SK-MEL-5 (cell line): ENCODE data around the gene ERBB4. TPM values are rescaled to one million over a fixed set of nuclear protein-coding genes. Genes with fewer than 3 reads are reported as not detected.

Experiments
- DNase-seq: peaks from one replicate; pipeline ENCODE4 v3.0.0-alpha.2; 2016; ENCODE audit warnings: low read depth, low spot score
- in situ Hi-C: cut with HindIII; loops from 2 replicates; pipeline ENCODE4 v1.10.0; 2016; ENCODE audit warnings: low sequenced_read_pairs, high pct_unique_total_duplicates, low pct_unique_long_range_greater_than_20kb
- total RNA-seq: library from RNA; depleted of rRNA; stranded (reverse); fragments of >200 nt; shearing (Covaris generic); gene quantifications from 2 replicates; pipeline ENCODE4 v1.2.3, GENCODE V29; 2014

Gene ERBB4
- total RNA-seq, 1 experiment from 2014 or later, result 0.32 TPM

DNA sequence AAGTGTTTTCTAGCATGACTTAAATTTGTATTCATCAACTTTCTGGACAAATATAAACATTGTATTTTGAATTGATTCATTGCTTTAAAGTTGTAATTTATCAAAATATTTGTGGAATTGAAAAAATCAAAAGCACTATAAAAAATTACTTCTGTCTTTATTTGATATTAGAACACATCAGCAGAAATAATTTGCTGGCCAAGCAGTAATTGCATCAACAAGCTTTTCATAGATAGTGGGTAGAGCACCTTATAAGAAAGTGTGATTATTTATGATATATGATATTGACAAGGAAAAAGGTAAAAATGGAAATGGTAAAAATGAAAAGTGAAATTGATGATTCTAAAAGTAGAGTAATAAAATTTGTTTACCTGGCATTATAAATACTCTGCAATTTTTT lies 1121.1 kb downstream of the ERBB4 start:
- no peak for DNase-seq
- in situ Hi-C loops, result no loop called here

DNA sequence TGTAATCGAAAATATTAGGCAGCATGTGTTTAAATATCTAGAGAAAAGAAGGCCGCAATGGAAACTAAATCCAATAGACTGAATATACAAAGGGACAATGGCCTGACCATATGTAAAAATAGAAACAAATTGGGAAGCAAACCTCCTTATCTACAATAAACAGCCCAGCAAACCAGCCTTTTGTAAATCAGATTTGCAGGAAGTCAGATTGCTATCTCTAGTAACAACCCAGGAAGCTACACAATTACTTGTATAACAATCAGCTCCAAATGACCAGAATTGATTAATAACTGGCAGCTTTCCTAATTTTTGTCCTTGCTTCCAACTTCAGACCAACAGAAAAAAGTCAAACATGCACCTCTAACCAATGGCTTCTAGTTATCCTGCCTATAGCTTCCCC lies 1122.2 kb downstream of the ERBB4 start:
- in situ Hi-C loops, result no loop called here
- DNase-seq, result no peak

DNA sequence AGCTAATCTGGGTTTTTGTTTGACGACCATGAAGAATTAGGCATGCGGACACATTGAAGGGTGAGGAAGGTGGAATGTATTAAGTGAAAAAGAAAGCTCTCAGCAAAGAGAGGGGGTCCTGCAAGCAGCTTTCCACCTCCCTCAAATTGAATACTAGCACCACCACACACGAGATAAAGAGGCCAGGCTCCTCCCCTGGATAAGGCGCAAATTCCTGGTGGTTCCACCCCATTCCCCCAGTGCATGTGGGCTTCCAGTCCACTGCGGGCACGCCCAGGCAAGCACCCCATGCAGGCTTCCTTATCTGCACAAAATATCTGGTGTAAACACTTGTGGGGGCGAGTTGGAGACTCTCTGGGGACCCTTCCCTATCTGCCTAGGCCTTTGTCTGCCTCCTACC lies 1124.9 kb downstream of the ERBB4 start:
- DNase-seq, result no peak
- in situ Hi-C loops, result no loop called here

DNA sequence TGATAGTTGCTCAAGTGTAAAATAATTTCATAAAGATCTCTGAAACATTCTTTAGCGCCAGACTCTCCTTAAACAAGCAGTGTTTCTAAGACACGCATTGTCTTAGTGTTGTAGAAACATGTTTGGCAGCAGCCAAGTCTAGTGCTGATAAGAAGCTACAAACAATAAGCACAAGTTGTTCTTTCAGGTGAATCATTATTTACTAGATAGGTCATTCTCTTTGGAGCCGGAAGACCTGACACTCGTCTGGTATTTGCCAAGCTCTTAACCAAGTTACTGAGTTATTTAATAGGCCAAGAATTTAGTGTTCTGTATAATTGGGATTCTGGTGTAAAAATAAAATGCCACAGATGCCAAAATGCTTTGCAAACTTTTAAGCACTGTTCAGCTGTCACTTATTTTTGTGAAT lies 1130.1 kb downstream of the ERBB4 start:
- DNase-seq, result no peak
- in situ Hi-C loops, result no loop called here

DNA sequence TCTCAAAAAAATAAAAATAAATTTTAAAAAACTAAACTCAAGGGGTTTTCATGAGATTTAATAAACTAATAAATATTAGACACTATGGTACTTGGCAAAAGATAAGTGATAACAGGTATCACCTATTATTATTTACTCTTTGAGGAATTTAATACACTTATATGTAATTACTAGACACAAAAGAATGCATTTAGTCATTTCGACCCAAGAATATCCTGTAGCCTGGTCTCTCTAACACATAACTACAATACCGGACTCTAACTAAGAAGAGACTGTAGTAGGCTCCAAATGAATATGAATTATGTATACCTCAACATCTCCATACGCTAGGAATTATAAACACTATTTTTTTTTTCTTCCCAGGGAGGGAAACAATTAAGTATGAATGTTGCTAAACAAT lies 1131.5 kb downstream of the ERBB4 start:
- in situ Hi-C loops, result no loop called here
- no peak for DNase-seq

DNA sequence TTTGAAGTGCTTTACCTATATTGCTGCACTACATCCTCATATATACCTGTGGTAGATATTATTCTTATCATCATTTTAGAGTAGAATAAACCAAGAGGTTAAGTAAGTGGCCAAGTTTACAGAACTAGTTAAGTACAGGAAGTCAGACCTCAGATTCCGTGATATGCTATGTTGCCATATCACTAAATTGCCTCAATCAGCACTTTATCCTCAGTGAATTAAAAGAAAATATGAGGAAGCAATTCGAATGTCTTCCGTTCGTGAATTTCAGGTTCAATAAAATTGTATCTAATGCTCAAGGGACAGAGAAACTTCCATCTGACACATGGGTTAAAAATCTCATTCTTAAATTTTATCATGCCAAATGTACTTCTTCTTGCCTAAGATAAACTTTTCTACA lies 1133.6 kb downstream of the ERBB4 start:
- in situ Hi-C loops, result no loop called here
- no peak for DNase-seq

DNA sequence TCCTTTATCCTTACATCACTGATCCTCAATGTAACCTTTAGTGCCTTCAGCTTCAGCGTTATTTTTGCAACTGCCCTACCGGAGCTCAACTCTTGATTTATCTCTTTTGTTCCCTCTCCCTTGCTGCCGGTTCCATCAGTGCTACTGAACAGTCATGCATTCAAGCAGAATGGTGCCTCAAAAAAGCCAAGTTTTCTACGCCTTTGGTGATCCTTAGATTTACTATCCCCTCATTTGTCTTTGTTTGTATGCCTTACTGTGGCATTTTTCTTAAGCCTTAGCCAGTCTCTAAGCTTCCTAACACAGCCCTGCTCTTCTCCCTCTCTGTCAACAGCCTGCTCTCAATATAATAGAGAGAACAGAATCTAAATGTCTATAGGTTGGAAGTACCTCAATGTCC lies 1134.5 kb downstream of the ERBB4 start:
- in situ Hi-C loops, result no loop called here

DNA sequence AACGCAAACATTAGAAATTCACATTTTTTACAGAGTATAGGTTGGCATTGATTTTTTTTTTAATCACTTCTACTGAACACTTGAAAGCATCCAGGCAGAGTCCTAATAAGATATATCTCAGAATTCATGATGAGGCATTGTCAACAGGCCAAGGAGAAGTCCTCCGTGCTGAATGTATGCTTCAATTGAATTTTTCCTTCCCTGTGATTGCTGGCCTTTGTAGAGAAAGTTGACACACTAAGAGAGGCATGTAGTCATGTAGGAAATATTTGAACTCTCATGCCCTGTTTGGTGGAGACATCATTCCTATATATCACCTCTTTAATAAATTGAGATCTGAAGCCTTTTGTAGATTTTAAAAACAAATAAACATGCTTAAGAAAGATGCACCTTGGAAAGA lies 1137.3 kb downstream of the ERBB4 start:
- in situ Hi-C loops, result no loop called here
- DNase-seq, result no peak

More for the DNA sequence above, 1134.5 kb downstream of the ERBB4 start:
- DNase-seq, result no peak

DNA sequence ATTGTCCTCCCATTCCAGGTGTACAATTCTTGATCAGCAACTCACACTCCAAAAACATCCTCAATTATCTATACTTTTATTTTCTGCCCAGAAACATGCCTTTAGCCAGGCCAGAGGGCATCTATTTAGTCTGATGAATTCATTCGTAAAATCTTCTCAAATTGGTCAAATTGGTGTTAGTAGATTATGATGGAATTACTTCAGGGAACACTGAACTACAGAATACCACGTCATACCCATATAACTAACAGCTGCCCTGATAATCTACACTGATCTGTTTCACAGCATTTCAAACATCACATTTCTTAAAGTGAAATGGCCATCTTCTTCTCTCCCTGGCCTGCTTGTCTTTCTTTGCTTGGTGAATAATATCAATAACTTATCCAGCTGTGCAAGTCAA lies 1140.8 kb downstream of the ERBB4 start:
- no peak for DNase-seq
- in situ Hi-C loops, result no loop called here

DNA sequence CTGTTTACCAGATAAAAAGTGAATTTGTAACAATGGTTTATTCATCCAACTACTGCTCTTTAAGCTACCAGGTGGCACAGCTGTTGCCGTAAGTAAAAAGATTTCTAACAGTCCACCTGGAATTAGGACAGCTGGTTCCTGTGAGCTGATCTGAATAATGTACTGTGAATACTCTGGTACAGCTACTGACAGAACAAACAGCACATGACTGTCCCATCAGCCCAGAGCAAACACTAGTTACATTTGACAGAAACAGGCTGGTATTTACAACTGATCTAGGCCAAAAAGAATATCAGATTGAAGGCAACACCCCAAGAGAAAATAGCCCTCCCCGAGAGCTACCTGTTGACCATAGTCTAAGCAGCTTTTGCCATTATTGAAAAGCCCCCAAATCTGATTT lies 1141.8 kb downstream of the ERBB4 start:
- in situ Hi-C loops, result no loop called here
- no peak for DNase-seq

DNA sequence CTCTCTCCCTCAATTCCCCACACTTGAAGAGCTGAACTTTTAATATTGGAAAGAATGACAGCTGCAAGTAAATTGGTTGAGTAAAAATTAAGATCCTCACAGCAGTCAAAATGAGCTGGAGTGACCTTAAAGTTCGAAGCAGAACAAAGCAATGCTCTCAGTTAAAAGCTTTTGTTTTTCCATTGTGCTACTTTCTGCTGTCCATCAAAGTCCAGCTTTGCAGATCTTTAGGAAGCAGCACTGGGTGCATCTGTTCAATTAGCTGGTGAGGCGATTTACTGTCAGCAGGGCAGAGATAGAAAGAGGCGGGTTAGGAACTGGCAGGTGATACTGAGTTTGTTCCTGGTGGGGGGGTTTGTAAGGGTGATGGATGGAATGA lies 1147.4 kb downstream of the ERBB4 start:
- no peak for DNase-seq
- in situ Hi-C loops, result no loop called here

DNA sequence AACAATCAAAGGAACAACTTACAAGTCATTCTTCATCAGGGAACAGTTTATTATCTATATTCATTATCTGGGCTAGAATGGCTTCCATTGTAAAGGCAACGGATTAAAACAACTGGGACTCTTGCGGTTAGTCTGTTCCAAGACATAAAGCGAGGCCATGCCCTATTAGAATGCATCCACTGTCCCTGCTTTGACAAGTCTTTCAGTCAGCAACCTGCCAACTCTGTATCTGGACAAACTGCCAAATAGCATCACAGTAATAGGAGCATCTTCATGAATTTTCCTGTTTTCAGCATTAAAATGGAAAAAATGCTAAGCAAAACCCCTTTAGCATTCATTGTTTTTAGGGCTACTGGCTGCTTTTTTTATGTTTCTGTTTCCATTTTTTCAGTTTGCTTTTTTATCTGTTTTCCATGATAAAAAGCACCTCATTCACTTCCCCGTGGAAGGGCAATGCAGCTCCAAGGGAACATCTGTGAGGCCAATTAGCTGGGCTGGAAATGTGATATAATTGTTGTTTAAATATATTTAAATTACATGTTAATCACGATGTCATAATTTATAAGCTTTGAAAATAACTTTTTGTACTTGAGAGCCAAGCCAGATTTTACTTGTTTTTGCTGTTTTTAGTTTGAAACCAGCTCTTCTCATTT lies 1147.9 kb downstream of the ERBB4 start:
- in situ Hi-C loops, result no loop called here
- no peak for DNase-seq

DNA sequence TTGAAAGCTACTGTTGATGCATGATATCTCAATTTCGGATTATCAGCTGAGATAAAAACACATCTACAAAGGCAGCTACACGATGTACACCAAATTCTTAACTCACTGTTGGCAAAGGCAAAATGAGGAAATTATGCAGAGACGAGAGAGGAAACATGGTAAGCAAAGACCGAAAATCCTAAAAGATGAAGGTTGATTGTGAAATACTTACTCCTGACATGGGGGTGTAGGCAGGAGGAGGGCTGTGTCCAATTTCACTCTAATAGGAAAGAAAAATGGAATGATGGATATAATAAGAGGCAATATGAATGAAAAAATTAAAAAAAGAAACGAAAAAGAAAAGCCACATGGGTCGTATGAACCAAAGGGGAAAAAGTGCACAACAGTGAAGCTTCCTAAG lies 1150.9 kb downstream of the ERBB4 start:
- in situ Hi-C loops, result no loop called here
- no peak for DNase-seq

DNA sequence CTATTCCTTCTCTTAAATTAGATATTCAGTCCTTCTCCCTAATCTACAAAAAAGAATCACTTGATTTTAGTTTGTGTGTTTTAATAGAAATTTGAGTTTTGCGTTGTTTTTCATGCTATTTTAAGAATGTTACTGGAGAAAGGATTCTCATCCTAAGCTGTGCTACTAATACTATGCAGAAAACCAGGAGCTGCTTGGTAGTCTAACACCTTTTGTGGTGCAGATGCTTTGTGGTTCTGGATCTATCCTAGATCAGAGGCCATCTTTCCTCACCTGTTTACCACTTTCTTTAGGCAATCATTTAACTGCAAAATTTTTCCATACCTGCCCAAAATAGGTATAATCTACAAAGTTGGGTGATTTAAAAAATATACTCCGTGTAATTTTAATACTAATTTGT lies 1158.6 kb downstream of the ERBB4 start:
- in situ Hi-C loops, result no loop called here
- DNase-seq, result no peak

DNA sequence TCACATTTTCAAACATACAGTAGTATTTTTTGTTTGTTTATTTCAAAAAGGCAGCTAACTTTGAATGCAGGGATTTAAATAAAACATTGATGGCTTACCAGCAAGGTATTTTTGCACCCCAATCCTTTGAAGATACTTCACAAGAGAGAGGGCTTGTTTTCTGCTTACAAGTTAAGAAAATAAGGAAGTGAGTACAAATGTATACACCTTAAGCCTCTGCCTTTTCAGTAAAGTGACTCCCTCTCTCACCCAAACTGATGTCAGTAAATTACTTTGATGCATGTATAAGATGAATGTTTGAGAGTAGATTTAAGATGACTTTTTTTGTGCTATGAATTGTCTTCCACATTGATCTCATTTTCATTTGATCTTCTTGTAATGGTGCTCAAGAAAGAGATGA lies 1162.2 kb downstream of the ERBB4 start:
- DNase-seq, result no peak
- in situ Hi-C loops, result no loop called here

DNA sequence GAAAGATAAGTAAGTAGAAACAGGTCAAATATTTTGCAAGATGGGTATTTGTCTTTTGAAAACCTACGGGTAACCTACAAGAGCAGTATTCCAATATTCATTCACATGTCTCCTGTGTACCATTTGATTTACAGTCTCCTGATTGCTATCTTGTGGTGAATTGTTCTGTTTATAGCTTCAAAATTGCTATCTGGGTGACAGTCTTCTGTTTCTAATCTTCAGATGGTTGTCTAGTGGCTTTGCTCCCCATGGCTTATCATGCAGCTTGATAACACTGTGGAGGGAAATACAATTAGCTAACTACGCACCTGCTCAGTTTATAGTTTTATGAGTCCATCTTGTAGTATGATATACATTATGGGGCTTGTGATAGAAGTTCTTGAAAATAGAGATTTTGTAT lies 1165.4 kb downstream of the ERBB4 start:
- DNase-seq, result no peak
- in situ Hi-C loops, result no loop called here

DNA sequence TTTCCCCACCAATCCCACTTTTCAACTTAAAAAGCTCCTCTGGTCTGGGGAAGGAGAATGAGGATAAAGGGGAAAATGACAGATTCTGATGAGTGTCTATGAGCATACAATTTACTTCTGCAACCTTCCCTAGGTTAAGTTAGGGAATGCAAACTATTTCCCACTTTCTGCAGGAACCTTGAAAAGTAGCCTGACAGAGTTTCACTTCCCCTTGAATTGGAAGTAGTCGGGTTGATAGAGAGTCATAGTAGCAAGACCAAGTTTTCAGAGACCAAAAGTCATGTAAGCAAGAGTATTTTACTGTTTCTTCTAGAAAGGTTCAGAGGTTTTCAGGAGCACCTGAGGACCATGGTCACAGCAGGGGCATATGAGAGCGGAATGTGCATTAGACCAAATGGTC lies 1167.1 kb downstream of the ERBB4 start:
- in situ Hi-C loops, result no loop called here
- DNase-seq, result no peak

DNA sequence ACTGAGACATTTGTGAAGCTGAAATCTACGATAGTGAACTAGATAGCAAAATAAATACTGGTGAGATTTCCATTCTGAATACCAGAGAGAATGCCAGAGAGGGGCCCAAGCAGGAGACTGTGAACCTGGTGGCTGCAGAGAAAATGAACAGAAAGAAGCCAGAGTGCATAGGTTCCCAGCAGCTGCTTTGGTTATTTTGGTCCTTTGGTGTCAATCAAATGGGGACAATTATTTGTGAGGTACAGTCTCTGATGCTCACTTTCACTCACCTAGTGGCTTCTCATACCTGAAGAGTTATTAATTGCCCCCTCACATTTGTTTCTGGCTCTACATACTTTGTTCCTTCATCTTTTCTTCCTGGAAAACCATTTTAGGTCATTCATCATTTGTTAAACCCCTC lies 1170.1 kb downstream of the ERBB4 start:
- in situ Hi-C loops, result no loop called here
- no peak for DNase-seq

DNA sequence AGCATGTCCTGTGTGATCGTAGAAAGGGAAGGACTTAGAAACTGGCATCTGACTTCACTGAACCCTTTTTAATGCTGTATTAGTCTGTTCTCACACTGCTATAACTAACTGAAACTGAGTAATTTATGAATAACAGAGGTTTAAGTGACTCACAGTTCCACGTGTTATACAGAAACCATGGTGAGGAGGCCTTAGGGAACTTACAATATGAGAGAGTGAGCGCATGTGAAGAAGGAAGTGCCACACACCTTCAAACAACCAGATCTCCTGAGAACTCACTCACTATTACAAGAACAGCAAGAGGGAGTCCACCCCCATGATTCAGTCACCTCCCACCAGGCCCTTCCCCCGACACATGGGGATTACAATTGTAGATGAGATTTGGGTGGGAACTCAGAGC lies 1170.9 kb downstream of the ERBB4 start:
- in situ Hi-C loops, result no loop called here
- DNase-seq, result no peak

DNA sequence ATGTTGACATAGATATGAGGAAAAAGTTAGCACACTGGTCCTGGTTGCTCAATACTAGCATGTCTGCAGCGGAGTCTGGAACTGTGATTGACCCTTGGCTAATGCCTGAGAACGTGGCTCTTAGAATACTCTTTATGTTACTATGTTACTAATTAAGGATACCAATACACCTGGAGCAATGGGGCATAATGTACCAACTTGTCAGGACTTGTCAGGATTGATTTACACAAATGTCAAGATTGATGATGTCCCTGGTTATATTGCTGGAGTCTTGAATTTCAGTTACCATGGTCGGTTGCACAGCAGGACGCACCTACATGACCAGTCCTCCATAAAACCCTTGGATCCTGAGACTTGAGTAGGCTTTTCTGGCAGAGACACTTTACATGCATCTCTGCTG lies 1171.3 kb downstream of the ERBB4 start:
- in situ Hi-C loops, result no loop called here
- DNase-seq, result no peak
